ENCODE results near the gene ITCH.
"Not testable (repeated sequence)": the region's sequence is repeated elsewhere in the genome, so short reads cannot be mapped to it uniquely, and the experiment has no call there.

The ITCH gene

DNA sequence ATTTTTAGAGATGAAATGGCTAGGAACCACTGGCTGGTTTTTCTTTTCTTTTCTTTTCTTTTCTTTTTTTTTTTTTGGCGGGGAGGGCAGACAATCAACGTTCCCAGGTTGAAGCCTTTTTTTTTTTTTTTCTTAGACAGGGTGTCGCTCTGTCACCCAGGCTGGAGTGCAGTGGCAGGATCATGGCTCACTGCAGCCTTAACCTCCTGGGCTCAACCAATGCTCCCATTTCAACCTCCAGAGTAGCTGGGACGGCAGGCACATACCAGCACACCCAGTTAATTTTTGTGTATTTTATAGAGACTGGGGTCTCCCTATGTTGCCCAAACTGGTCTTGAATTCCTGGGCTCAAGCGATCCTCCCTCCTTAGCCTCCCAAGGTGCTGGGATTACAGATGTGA lies 18.8 kb upstream of the ITCH start:
- no peak for DNase-seq

DNA sequence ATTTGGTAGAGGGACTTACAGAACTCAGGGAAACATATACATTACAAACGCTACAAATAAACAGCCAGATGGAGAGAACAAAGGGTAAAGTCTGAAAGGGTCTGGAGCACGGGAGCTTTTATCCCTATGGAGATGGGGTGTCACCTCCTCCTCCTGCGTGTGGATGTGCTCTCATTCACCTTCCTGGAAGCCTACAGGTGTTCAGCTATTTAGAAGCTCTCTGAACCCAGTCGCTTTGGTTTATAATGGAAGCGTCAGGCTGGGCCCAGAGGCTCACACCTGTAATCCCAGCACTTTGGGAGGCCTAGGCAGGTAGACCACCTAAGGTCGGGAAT lies 17.7 kb upstream of the ITCH start:
- no peak for DNase-seq

DNA sequence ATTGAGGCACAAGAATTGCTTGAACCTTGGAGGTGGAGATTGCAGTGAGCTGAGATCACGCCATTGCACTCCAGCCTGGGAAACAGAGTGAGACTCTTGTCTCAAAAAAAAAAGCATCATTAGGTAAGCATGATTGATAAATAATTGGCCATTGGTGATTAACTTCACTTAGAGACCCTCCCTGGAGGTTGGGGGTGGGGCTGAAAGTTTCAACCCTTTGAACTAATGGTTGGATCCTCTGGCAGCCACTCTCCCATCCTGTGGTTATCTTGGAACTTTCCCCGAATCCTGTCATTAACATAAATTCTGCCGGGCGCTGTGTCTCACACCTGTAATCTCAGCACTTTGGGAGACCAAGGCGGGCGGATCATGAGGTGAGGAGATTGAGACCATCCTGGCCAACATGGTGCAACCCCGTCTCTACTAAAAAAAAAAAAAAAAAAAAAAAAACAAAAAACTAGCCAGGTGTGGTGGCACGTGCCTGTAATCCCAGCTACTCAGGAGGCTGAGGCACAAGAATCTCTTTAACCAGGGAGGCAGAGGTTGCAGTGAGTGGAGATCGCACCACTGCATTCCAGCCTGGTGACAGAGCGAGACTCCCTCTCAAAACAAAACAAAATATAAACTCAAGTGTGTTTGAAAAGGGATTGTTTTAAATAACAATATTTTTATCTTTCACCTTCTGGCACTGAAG lies 17.1 kb upstream of the ITCH start:
- not testable (repeated sequence) for DNase-seq

DNA sequence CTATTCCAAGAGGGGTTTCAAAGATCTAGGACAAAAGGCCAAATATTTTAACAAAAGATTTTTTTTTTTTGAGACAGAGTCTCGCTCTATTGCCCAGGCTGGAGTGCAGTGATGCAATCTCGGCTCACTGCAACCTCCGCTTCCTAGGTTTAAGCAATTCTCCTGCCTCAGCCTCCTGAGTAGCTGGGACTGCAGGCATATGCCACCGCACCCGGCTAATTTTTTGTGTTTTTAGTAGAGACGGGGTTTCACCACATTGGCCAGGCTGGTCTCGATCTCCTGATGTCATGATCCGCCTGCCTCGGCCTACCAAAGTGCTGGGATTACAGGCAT lies 16.6 kb upstream of the ITCH start:
- not testable (repeated sequence) for DNase-seq

DNA sequence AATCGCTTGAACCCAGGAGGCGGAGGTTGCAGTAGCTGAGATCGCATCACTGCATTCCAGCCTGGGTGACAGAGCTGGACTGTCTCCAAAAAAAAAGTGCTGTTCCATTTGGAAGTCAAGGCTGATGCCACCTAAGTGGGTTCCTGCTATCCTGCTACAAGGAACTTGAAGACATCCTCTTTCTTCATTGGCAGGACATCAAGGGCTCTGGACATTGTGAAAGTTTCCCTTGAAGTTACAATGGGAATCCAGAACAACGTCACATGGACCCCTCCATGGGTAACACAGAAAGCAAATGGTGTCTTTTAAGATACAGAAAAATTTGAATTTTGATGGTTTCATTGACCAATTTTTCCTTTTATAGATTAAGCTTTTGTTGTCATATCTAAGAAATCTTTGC lies 15.5 kb upstream of the ITCH start:
- no peak for DNase-seq

DNA sequence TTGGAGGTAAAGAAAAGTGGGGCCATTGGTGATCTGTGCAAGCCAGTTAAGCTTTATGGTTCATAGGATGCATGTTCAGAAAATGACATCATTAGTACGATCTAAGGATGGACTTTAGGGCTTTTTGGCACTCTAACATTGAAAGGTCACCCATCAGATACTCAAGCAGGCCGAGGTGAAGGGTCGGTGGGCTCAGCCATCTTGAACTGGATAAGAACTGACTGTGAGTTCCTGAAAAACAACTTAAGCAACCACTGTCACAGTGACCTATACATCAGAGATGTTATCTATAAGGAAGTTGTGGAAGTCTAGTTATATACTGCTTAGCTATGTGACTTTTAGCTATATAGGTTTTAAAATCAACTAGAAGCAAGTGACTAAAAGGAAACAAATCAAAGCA lies 13.0 kb upstream of the ITCH start:
- no peak for DNase-seq

DNA sequence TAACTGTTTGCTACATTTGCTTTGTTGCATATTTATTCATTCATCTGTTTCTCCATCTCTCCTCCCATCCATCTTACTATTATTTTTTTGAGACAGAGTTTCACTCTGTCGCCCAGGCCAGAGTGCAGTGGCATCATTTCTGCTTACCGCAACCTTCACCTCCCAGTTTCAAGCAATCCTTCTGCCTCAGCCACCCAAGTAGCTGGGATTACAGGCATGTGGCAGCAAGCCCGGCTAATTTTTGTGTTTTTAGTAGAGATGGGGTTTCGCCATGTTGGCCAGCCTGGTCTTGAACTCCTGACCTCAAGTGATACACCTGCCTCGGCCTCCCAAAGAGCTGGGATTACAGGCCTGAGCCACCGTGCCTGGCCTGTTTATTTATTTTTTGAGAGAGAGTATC lies 9.6 kb upstream of the ITCH start:
- not testable (repeated sequence) for DNase-seq

DNA sequence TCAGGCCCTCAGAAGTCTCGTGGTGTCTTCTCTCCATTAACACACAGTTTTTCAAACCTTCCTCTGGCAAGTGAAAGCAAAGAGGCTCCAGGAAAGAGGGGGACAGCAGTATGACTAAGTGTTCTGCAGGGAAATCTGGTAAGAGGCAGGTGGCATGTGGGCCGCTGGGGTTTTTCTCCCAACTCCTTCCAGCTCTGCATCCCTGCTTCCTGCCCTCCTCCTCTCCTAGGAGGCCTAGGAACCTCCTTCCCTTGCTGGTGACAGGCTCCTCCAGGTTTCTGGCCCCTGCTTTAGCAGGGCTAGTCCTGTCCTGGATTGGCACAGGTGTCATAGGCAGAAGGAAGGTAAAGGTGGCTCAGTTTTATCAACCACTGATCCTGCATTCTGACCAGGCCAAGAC lies 7.6 kb upstream of the ITCH start:
- no peak for DNase-seq

DNA sequence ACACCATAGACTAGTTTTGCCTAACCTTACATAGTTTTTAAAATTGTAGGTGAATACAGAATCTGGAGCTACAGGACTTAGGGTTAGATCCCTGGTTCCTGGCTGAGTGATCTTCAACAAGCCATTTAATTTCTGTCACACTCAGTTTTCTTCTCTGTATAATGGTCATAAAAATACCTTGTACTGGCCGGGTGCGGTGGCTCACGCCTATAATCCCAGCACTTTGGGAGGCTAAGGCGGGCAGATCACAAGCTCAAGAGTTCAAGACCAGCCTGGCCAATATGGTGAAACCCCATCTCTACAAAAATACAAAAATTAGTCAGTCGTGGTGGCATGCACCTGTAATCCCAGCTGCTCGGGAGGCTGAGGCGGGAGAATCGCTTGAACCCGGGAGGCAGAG lies 3.3 kb upstream of the ITCH start:
- not testable (repeated sequence) for DNase-seq

DNA sequence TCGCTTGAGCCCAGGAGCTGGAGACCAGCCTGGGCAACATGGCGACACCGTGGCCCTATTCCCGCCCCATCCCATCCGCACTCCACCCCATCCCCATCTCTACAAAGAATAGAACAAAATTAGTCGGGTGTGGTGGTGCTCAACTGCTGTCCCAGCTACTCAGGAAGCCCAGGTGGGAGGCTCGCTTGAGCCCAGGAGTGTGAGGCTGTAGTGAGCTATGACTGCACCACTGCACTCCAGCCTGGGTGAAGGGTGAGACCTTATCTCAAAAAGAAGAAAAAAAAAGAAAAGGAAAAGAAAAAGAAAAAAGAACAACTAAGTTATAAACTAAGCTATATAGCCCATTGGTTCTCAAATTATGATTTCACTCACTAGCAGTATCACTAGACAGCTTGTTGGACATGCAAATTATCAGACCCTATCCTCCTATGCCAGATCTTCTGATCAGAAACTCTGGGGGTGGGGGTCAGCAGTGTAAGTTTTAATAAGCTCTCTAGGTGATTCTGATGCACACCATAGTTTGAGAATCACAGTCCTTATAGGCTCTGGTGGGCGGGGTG lies 491 bp upstream of the ITCH start:
- no peak for DNase-seq

DNA sequence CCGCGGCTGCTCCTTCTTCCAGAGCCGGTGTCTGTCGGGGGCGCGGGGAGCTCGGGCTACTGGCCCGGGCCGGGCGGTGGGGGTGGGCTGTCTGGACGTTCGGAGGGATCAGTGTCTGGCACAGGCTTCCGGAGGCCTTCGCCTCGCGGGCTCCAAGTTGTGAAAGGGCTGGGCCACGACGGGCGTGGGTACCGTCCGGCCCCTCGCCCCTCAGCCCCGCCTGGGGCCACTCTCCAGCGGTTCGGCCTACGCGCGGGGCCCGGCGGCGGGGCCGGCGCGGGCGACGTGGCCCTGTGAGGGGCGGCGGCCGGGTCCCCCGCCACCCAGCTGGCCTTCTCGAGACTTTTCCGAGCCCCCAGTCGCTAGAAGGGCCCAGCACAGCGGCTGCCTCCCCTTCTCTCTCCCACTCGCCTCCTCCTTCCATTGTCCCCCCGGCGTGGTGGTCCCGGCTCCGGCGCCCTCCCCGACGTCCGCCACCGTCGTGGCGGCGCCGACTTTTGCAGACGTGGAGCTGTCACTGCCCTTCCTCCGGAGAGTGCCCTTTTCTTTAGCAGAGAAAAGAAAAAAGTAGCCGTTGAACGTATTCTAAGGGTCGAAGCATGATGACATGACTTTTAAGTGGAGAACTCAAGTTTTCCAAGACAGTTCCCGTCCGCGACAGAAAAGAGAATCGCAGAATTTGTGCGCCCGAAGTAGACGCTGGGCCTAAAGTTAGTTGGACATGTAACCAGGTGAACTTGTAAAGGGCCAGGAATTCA lies 571 bp downstream of the ITCH start:
- no peak for DNase-seq

DNA sequence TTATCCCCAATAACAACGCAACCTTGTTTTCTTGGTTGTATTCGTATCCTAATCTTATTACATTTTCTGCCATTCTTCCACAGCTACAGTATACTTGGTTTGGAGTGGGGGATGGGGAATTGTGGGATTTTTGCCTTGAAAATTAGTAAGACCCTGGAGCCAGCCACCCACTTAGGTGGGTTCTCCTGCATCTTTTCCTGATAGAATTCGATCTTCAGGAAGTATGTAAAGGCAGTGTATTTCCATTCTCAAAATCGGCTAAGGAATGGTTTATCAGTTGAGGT lies 1.1 kb downstream of the ITCH start:
- no peak for DNase-seq

DNA sequence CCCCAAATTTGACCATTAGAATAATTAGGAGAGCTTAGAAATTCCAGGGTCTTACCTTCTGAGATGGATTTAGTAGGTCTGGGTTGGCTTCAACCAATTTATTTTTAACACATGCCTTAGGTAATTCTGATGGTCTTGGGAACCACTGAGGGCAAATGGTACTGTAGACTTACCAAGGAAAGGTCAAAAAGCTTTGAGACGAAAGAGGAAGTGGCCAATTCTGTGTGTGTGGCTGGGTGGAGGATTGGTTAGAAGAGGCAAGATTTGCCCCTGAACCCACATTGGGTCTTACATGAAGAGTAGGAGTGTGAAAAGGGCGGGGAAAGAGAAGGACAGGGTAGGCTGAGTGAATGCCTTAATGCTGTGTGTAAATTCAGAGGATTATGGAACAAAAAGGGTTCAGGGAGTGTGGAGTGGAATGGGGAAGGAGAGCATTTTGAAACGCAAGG lies 2.7 kb downstream of the ITCH start:
- DNase-seq = no peak

DNA sequence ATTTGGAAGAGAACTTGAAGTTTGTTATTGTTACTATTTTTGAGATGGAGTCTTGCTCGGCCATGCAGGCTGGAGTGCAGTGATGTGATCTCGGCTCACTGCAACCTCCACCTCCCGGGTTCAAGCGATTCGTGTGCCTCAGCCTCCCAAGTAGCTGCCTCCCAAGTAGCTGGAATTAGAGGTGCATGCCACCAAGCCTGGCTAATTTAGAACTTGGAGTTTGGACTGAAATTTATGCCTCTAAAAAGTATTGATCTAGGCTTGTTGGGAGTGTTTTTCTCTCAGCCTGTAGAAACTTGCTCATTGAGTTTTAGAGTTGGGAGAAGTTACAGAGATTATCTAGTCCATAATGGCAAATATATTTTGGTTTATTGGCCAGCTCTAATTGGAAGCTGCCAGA lies 4.1 kb downstream of the ITCH start:
- DNase-seq = no peak

DNA sequence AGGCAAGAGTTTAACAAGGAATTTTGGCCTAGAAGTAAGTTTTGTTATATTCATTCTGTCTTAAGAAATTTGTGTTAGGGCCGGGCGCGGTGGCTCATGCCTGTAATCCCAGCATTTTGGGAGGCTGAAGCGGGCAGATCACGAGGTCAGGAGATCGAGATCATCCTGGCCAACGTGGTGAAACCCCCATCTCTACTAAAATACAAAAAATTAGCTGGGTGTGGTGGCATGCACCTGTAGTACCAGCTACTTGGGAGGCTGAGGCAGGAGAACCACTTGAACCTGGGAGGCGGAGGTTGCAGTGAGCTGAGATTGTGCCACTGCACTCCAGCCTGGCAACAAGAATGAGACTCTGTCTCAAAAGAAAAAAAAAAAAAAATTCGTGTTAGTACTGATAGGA lies 4.8 kb downstream of the ITCH start:
- not testable (repeated sequence) for DNase-seq

DNA sequence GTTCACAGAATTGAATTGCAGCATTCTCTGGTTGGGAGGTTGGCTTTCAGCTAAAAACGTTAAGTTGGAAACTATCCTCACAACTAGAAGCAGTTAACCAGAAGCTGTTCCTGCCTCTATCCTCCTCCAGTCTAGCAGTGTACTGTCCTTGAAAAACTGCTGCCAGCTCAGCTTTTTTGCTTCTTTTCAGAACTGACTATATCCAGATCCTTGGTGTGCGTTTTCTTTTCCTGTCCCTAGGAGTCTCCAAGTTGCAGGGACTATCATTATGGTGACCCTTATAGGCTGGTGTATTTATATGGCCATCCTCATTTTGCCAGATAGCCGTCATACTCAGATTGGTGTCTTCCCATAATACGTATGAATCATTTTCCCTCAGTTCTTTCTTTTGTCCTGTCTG lies 5.5 kb downstream of the ITCH start:
- DNase-seq = no peak

DNA sequence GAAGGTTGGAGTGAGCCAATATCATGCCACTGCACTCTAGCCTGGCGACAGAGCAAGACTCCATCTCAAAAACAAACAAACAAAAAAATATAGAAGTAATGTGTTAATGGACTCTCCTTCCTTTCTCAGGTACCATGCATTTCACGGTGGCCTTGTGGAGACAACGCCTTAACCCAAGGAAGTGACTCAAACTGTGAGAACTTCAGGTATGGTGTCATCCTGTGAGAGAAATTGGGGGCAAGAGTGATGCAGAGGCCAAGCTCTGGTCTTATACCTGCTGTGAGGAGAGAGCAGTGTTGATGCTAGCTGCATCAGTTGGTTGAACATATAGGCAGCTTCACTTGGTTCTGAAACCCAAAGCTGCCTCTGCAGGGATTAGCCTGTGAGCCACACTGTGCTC lies 6.2 kb downstream of the ITCH start:
- no peak for DNase-seq

DNA sequence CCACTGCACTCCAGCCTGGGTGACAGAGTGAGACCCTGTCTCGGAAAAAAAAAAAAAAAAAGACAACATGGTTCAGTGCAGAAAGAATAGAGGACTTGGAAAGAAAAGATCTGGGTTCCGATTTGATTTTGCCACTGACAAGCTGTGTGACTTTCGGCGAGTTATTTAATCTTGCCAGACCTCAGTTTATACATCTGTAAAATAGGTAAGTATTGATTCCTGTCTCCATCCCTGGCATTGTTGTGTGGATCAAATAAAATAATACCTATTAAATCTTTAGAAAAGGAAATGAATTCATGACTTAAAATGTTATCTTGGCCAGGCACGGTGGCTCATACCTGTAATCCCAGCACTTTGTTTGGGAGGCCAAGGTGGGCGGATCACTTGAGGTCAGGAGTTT lies 7.0 kb downstream of the ITCH start:
- no peak for DNase-seq

DNA sequence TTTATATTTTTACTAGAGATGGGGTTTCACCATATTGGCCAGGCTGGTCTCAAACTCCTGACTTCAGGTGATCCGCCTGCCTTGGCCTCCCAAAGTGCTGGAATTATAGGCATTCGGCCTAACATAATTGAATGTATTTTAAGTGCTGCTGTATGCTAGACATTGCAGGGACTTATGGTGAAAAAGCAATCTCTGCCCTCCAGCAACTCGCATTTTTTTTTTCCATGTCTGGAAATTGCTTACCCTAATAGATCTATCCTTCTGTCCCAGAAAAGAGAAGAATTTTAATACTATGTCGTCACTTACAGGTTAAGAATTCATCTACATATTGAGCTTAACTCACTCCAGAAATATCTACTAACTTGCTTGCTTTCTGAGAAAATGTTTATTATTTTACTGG lies 10.4 kb downstream of the ITCH start:
- no peak for DNase-seq

DNA sequence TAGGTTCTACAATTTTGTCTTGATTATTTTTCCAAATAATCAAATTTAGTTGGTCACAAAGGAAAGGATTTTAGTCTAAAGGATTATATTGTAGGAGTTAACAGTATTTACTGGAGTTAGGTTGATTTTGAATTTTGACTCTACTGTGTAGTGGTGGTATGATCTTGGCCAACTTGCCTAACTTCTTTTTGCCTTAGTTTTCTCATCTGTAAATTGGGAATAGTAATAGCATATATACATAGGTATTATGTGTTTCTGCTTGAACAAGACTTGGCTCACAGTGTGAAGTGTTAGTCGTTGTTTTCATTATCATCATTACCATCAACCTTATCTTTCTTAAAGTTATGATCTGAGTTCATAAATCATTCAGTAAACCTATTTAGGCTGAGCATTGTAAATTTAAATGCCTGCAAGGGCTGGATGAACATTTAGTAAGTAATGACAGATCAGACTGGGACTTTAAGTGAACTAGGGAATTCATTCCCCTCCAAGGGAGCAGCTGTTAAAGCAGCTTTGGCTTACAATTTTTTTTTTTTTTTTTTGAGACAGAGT lies 11.2 kb downstream of the ITCH start:
- DNase-seq = no peak

DNA sequence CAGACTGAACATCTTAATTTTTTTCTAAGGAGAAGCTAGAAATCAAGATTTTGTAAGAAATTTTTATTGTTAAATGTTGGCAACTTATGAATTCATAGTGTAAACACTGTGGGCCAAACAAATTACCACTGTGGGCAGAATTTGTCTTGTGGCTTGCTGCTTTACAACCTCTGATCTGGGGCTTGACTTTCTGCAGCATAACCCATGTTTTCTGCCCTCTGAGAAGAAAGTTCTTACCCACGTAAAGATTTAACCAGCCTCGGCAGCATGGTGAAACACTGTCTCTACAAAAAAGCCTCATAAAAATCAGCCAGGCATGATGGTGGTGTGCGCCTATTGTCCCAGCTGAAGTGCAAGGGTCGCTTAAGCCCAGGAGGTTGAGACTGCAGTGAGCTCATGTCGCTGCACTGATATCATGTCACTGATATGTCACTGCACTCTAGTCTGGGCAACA lies 12.9 kb downstream of the ITCH start:
- no peak for DNase-seq

DNA sequence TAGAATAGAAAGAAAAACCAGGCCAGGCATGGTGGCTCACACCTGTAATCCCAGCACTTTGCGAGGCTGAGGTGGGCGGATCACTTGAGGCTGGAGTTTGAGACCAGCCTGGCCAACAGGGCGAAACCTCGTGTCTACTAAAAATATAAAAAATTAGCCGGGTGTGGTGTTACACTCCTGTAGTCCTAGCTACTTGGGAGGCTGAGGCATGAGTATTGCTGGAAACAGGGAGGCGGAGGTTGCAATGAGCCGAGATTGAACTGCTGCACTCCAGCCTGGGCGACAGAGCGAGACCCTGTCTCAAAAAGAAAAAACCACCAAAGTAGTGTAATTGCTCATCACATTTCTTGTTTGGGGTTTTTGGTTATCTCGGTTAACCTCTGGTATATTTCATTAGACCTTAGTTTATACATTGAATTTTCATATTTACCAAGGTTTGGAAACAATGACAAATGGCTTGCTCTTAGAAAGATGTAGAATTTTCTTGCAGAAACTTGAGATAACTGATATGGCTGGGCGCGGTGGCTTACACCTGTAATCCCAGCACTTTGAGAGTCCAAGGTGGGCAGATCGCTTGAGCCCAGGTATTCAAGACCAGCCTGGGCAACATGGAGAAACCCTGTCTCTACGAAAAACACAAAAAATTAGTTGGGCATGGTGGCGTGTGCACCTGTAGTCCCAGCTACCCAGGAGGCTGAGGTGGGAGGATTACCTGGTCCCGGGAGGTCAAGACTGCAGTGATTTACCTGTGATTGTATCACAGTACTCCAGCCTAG lies 14.2 kb downstream of the ITCH start:
- DNase-seq = no peak

DNA sequence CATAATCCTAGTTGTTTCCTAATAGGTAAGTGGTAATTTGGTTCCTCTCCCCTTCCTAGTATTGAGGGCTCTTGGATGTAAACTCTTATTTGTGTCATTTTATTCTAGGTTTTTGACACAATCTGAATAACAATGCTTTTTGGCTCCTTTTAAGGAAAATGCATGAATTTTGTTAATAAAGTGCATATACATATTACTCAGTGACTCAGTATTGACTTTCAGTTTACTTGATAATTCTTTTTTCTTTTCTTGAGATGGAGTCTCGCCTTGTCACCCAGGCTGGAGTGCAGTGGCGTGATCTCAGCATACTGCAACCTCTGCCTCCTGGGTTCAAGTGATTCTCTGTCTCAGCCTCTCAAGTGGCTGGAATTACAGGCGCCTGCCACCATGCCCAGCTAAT lies 19.1 kb downstream of the ITCH start:
- DNase-seq = no peak
